HG03066 (cell line): Measurements from ENCODE around the gene MORC2.

ENCODE experiments used
- ATAC-seq: cut with Tn5 transposase; IDR thresholded peaks from one replicate; pipeline ENCODE4 v1.9.1; 2021; ENCODE audit warnings: low read depth; ENCODE audit not compliant: unreplicated experiment

MORC2 gene

GRCh38 chr22:30968015-30968923, at the start of gene MORC2:
Gene MORC2, minus strand, starts transcription at chr22:30968774. Its CDS starts 885 bp downstream, at chr22:30967889.
- ATAC-seq: peak; percentile 21

- no peak for ATAC-seq
Measured at GRCh38 chr22:31005535-31005934, 37.0 kb upstream of the MORC2 start.

- no peak for ATAC-seq
Measured at GRCh38 chr22:31001124-31001770, 32.7 kb upstream of the MORC2 start.

GRCh38 chr22:30998329-30998728, 29.8 kb upstream of the MORC2 start:
- no peak for ATAC-seq

DNA sequence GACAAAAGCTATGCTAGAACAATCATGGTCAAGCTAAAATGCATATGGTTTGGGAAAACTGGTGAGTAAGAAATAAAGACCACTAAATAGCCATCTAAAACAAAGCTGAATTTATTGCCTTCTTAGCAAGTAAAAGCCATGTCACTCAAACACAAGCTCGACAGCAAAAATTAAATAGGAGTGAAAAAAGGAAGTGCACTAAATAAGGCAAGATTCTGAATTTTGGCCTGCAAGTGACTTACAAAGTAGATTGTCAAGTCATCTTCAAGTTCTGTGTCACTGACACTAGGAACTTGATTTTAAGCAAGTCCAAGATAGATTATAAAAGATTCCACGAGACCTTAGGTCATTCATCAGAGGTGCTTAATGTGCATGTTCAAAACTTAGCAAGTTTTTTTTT, 27.9 kb upstream of the MORC2 start:
- no peak for ATAC-seq

GRCh38 chr22:30994960-30995359, 26.4 kb upstream of the MORC2 start:
- no peak for ATAC-seq

- no peak for ATAC-seq
Measured at GRCh38 chr22:30992565-30992964, 24.0 kb upstream of the MORC2 start.

- no peak for ATAC-seq
Measured at GRCh38 chr22:30990690-30991089, 22.1 kb upstream of the MORC2 start.

DNA sequence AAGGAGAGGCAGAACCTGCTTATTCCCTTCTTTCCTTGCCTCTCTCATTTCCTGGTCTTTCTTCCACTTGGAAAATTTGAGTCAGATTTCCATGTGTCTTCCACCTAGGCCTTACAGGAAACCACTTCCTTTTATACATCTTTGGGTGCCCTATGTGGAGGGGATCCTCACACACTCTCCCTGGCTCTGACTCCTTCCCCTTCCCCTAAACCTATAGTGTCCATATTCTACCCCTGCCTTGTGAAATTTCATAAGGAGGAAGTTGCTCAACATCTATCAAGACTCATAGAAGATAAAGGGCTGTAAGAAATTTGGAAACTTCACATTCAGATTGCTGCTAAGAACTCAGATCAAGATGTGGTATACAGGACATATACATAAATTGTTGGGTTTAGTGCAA, 20.9 kb upstream of the MORC2 start:
- ATAC-seq: no peak

- ATAC-seq: no peak
Measured at GRCh38 chr22:30985561-30986208, 17.1 kb upstream of the MORC2 start.

DNA sequence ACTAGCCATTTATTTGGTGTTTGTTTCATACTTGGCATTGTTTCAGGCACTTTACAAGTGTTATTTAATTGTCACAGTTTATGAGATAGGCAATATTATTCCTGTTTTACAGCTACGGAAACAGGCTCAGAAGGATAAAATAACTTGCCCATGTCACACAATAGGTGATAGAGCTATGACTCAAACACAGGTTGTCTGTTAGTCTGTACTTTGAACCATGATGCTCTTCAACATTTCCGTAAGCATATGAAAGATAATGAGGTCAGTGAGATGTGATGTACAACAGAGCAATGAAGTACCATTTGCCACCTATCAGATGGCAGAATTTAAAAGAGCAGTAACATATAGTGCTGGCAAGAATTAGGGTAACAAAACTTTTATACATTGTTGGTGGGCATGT, 15.7 kb upstream of the MORC2 start:
- no peak for ATAC-seq

DNA sequence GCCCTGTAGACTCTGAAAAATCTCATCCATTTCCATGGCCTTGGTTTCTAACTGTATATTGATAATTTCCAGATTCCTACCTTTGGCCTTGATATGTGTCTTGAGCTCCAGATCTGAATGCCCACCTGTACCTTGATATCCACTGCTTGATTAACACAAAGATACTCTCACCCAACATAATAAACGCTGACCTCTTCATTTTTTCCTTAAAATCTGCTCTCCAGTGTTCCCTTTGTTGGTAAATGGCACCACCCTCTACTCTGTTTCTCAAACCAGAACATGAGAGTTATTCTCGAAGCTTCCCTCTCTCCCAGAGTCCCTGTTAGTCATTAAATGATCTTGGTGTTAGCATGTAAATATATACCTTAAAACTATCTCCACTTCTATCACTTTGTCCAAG, 13.9 kb upstream of the MORC2 start:
- no peak for ATAC-seq

DNA sequence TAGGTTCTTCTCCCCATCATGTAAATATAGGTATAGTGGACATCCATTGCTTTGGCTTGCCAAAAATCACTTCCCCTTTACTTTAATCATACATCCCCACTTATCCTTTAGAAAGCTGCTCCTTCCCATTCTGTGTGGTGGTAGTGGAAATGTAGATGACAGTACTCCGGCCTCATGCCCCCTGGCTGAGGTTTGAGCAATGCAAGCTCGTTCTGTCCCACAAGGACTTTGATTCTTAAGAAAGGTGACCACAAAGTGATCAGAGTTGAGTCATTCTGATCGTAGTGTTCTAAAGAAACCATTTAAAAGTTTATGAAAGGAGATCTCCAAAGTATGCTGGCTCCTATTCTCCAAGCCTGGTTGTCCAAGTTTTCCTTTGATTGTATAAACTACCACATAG, 11.4 kb upstream of the MORC2 start:
- ATAC-seq: no peak

DNA sequence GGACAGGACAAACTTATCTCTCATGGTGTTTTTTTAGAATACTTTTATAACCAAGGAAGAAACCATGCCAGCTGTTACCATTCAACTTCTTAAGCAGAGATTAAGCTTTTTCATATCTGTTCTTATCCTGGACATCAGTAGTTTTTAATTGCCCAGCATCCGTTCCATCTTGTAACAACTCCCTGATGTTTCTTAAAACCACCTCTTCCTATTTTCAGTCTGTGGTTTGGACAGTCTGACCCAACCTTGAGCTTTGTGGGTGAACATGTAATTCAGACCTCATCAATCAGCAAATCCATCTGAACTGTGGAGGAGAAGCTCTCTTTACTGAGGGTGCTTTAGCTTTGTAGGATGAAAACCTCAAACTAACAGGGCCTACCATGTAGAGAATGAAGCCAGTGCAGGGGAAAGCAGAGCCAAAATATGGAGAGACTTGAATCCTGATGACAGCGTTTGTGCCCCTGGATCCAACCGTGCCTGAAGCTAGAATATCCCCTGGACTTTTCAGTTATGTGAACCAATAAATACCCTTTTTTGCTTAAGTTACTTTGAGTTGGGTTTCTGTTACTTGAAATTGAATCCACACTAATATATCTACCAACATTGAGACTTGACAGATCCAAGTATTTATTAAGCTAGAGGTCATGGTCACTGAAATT, 9.9 kb upstream of the MORC2 start:
- no peak for ATAC-seq

DNA sequence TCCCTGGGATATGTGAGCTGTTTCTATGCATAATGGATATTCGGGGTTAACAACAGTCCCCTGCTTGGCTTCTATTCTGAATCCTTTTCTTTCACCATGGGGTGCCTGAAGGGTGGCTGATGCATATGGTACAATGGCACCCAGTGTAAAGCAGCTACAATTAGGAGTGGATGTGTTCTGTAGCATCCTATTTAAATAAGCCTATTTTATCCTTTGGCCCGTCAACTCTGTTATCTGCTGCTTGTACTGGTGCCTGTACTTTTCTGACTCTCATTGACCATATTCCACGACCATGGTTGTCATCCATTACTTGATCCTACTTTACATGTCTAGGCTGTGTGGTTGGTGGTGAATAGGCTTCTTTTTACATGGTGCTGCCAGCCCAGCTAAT, 1.8 kb upstream of the MORC2 start:
- no peak for ATAC-seq

GRCh38 chr22:30969532-30970355, 1.2 kb upstream of the MORC2 start:
- ATAC-seq: peak; percentile 22

GRCh38 chr22:30968924-30969531, 454 bp upstream of the MORC2 start, which contains the start of gene TUG1:
Gene TUG1, plus strand, starts transcription at chr22:30969265.
- peak; percentile 90 for ATAC-seq

GRCh38 chr22:30964858-30965257, 3.7 kb downstream of the MORC2 start:
- ATAC-seq: no peak

DNA sequence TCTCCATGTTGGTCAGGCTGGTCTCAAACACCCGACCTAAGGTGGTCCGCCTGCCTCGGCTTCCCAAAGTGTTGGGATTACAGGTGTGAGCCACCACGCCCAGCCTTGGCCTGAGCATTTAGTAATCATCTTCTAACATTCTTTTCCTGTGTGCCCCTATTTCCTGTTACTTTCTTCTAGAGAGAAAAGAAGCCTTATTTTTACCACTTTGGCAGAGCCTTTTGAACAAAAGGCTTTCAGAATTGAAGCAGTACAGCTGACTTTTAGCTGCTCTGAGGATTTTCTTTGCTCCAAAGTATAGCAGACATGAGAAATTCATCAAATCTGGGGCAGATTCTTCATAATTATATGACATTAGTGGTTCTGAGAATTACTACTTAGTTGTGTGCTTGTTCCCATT, 13.4 kb downstream of the MORC2 start:
- ATAC-seq: no peak

DNA sequence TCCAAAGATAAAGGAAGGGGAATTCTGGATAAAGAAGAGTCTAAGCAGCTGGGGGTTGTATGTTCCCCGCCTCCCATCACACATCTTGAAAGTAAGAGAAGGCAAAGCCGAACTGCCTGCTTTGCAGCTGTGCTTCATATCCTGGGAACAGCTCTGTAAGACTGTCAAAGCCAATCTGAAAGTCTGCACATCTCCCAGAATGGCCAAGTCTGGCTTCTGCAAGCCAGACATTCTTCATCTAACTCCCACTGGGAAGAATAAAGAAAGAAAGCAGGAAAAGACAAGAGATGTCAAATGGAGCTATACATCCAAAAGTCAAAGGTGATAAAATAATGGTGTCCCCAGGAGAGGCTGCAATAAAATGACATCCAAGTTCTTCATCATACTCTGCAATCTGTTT, 15.4 kb downstream of the MORC2 start:
- ATAC-seq: no peak
